ENCODE results near the gene PRKCD. TPM values are rescaled to one million over a fixed set of nuclear protein-coding genes. Genes with fewer than 3 reads are reported as not detected.

The PRKCD gene
- total RNA-seq, 2 experiments from 2014 or later = 22.0 to 26.5 TPM

DNA sequence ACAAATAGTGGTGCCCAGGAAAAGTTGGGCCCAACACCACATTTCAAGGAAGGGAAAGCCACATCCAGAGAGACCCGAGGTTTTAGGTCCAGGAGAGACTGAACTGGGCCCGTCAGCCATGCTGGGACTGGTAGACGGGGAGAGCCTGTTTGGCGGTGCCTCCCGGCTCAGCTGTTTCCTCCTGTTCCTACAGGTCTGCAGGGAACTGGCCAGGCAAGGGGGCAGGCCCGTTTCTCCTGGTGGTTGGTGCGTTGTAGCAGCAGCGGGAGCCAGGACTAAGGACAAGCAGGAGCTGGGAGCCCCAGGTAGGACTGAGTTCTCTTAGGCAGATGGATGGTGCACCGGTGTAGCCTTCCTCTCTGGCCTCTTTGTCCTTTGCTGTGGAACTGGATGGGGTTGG is 3.9 kb downstream of the PRKCD start:
- no peak overlapping the region for H3K4me3 Mint-ChIP-seq
- intact Hi-C loops (cut with DNase I, micrococcal nuclease) = loop anchor here (5.0 kb wide), 3 partner anchors 32 to 268 kb away; partner anchors contain the start of gene STIMATE (in 1 of the 2)
- peaks cover 33% of the 10 kb centered on the region for H3K4me1 Mint-ChIP-seq
- H3K27me3 Mint-ChIP-seq = no peaks in the 10 kb centered on the region
- H3K36me3 Mint-ChIP-seq (ENCODE audit: low read depth) = peaks cover 2% of the 10 kb centered on the region
- no peak overlapping the region for H3K27ac Mint-ChIP-seq
- ChIA-PET CTCF (interaction anchor here (1.1 kb wide), 1 partner anchor 55 kb away, joined by 4 read pairs; no protein-coding TSS in a partner anchor), POLR2A (interaction anchor here (0.5 to 0.6 kb wide), 2 partner anchors 31 to 70 kb away, joined by 3 to 4 read pairs; no protein-coding TSS in a partner anchor)
- no peak for ATAC-seq
- no peak for DNase-seq
- H3K9me3 Mint-ChIP-seq (ENCODE audit: low read depth) = no peaks in the 10 kb centered on the region

DNA sequence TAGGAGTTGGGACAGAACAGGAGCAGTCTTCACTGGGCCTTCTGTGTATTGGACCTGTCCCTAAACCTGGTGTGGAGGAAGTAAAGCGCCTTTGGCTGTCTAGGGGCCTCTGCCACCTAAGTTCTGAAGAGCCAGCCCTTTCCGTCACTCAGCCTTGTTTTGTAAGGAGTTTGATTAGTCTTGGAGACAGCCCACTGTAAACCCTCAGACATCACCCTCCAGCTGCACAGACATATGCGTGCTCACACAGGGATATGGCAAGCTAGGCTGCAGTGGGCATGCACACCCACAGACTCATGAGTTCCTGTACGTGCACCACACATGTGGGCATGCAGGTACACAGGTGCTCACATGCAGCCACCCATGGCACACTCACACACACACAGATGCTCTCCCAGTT is 5.2 kb downstream of the PRKCD start:
- Mint-ChIP-seq H3K27ac (no peak overlapping the region), H3K9me3 (ENCODE audit: low read depth) (no peaks in the 10 kb centered on the region), H3K36me3 (ENCODE audit: low read depth) (peaks cover 2% of the 10 kb centered on the region), H3K27me3 (no peaks in the 10 kb centered on the region), H3K4me1 (peaks cover 40% of the 10 kb centered on the region), H3K4me3 (no peak overlapping the region)
- DNase-seq (no peak), ATAC-seq (no peak)
- ChIA-PET CTCF (interaction anchor here (0.5 kb wide), 1 partner anchor 26 kb away, joined by 3 read pairs; no protein-coding TSS in a partner anchor), POLR2A (no interaction called here)
- intact Hi-C loops (cut with DNase I, micrococcal nuclease) = no loop called here

DNA sequence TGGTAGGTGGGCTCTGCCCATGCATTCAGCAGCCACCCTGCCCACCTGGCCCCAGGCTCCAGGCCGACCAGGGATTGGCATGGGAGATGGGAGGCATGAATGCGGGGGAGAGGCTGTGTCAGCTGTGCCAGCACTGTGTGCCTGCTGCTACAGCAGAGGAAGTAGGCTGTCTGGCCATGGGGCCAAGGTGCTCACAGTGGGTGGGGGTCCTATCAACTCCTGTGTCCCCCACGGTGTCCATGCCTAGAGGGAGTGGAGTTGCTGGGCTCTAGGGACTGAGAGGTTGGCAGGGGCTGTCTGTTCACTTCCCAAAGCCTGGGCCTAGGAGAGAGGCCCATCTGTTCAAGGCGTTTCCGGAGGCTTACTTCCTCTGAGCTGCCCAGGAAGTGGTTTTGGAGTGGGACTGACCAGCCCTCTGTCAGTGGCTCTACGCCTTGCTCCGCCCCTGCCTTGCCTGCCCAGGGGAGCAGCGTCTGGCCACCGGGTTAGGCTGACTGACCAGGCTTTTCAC is 5.8 kb downstream of the PRKCD start:
- H3K4me3 Mint-ChIP-seq = no peak overlapping the region
- ChIA-PET CTCF (interaction anchor here (1.2 to 1.4 kb wide), 2 partner anchors 9 to 29 kb away, joined by 3 to 12 read pairs; no protein-coding TSS in a partner anchor), POLR2A (no interaction called here)
- intact Hi-C loops (cut with DNase I, micrococcal nuclease) = no loop called here
- H3K27ac Mint-ChIP-seq = no peak overlapping the region
- no peak for DNase-seq
- no peaks in the 10 kb centered on the region for H3K9me3 Mint-ChIP-seq (ENCODE audit: low read depth)
- peaks cover 2% of the 10 kb centered on the region for H3K36me3 Mint-ChIP-seq (ENCODE audit: low read depth)
- no peaks in the 10 kb centered on the region for H3K27me3 Mint-ChIP-seq
- no peak for ATAC-seq
- H3K4me1 Mint-ChIP-seq = peaks cover 42% of the 10 kb centered on the region

DNA sequence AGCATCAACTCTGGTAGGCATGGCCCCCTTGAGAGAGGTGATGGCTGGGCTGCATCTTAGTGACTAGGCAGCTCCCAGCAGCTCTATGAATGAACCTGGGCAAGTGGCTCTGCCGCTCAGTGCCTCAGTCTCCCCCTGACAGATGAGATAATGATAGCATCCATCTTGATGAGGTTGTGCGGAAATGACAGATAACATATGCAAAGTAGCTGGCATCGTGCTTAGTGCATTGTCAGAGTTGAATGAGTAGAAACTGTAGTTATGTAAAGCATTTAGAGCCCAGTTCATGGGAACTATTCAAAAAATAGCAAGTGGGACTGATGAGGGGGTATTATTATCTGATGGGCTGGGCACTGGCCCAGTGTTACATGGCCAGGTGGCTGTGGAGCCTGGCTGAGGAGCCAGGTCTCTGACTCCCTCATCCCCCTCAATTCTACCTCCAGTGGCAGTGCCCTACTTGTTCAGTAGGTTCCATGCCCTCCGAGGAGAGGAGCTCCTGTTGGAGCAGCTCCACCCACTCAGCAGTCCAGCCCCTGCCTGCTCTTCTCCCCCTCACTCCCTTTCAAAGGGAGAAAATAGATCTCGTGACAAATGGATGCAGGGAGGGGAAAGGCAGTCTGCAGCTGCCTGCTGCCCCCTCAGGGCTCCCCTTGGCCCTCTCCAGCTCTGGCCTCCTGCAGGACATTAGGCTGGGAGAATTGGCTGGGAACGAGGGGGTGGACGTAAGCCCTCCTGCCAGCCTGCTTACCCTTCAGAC is 6.6 kb downstream of the PRKCD start:
- no peak overlapping the region for H3K27ac Mint-ChIP-seq
- no peaks in the 10 kb centered on the region for H3K27me3 Mint-ChIP-seq
- intact Hi-C loops (cut with DNase I, micrococcal nuclease) = no loop called here
- H3K4me1 Mint-ChIP-seq = peaks cover 37% of the 10 kb centered on the region
- H3K9me3 Mint-ChIP-seq (ENCODE audit: low read depth) = no peaks in the 10 kb centered on the region
- ATAC-seq (no peak), DNase-seq (no peak)
- no peak overlapping the region for H3K4me3 Mint-ChIP-seq
- H3K36me3 Mint-ChIP-seq (ENCODE audit: low read depth) = no peaks in the 10 kb centered on the region
- ChIA-PET CTCF (interaction anchor here (1.2 to 1.4 kb wide), 2 partner anchors 8 to 28 kb away, joined by 3 to 12 read pairs; no protein-coding TSS in a partner anchor), POLR2A (no interaction called here)

DNA sequence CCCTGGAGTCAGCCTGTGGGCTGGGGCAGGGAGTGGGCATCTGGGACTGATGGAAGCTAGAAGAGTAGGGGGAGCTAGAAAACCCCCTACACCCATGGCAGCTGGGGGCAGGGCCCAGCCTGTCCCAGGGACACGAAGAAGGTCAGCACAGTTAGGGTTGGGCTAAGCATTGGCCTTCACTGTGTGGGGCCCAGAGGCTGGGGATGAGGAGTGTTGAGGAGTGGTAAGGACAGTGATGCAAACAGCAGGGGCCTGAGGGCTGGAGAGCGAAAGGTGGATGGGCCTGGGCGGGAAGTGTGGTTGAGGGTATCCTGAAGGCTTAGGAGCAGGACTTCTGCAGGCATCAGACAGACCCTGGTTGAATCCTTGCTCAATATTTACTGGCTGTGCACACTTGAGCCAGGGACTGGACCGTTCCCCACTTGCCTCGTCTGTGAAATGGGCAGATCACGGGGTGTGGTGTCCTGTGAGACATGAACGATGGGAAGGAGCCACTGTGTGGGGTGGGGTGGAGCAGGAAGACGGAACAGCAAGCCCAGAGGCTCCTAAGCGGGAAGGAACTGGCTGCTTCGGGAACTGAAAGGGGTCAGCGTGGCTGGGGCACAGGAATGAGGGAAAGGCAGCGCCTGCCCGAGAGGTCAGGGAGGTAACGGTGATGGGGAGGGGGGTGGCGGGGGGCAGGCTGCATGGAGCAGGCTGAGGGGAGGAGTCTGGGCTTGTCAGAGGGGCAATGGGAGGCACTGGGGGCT is 7.3 kb downstream of the PRKCD start:
- intact Hi-C loops (cut with DNase I, micrococcal nuclease) = no loop called here
- Mint-ChIP-seq H3K4me3 (no peak overlapping the region), H3K27ac (no peak overlapping the region), H3K27me3 (no peaks in the 10 kb centered on the region), H3K9me3 (ENCODE audit: low read depth) (no peaks in the 10 kb centered on the region), H3K4me1 (peaks cover 30% of the 10 kb centered on the region), H3K36me3 (ENCODE audit: low read depth) (no peaks in the 10 kb centered on the region)
- DNase-seq (no peak), ATAC-seq (no peak)
- ChIA-PET CTCF (interaction anchor here (1.3 to 2.2 kb wide), 3 partner anchors 27 to 34 kb away, joined by 4 to 12 read pairs (median 12); no protein-coding TSS in a partner anchor), POLR2A (no interaction called here)

DNA sequence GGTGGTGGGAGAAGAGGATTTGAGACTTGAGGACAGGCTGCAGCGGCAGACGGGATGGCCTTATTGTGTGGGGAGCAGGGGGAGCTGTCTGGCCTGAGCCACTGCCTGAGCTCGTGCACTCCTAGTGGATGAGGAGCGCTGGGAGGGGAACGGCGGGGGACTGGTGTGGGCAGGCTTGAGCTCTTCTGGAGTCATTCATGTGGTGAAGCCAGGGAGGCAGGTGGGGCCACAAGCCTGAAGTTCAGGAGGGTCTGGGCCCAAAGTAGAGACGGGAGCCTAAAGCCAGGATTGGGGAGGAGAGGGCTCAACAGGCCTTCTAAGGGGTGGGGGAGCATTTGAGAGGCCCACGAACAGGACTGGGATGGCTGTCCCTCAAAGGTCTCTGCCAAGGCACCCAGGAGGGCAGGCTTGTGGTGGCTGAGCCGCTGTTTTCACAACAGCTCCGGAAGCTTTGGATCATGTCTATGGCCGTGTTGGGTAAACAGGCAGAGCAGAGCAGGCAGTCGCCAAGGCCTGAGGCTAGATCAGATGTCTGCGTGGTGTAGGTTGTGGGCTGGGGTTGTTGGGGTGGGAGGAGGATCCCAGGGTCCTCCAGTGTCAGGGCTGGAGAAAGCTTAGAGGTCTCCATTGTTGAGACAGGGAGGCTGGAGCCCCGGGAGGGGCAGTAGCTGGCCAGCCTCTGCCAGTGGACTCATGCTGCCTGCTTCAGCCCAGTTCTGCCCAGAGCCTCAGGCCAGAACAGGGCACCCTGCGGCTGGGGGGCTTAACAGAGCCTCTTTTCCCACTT is 8.2 kb downstream of the PRKCD start:
- H3K4me1 Mint-ChIP-seq = peaks cover 26% of the 10 kb centered on the region
- H3K9me3 Mint-ChIP-seq (ENCODE audit: low read depth) = no peaks in the 10 kb centered on the region
- intact Hi-C loops (cut with DNase I, micrococcal nuclease) = no loop called here
- CTCF ChIA-PET = interaction anchor here (0.6 to 2.2 kb wide), 7 partner anchors 12 to 382 kb away, joined by 3 to 12 read pairs (median 4); no protein-coding TSS in a partner anchor
- ATAC-seq = no peak
- H3K27me3 Mint-ChIP-seq = no peaks in the 10 kb centered on the region
- peaks cover 4% of the 10 kb centered on the region for H3K36me3 Mint-ChIP-seq (ENCODE audit: low read depth)
- no peak overlapping the region for H3K27ac Mint-ChIP-seq
- DNase-seq = no peak
- POLR2A ChIA-PET = no interaction called here
- no peak overlapping the region for H3K4me3 Mint-ChIP-seq

DNA sequence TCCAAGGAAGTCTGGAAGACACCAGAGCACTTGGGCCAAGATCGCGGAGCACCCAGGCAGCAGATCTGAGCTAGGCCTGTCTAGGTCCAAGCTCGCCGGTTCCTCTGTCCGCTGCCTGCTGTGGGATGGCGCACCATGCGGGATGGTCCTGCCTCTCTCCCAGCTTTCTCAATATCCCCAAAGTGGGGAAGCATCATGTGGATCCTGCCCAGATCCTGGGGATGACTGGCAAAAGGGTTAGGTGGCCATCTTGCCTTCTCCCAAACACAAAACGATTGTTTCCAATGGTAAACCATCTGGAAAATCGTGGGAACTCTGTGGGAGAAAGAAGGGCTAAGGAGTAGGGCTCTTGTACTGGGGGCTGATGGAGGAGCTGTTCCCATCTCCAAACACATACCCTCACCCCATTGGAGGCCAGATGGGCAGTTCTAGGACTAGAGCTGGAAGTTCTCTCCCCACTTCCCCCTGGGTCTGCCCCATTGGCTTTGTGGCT is 8.9 kb downstream of the PRKCD start:
- DNase-seq = no peak
- H3K27ac Mint-ChIP-seq = no peak overlapping the region
- ChIA-PET CTCF (interaction anchor here (0.7 to 2.2 kb wide), 7 partner anchors 11 to 60 kb away, joined by 3 to 12 read pairs (median 3); no protein-coding TSS in a partner anchor), POLR2A (no interaction called here)
- H3K4me3 Mint-ChIP-seq = no peak overlapping the region
- peaks cover 26% of the 10 kb centered on the region for H3K4me1 Mint-ChIP-seq
- intact Hi-C loops (cut with DNase I, micrococcal nuclease) = no loop called here
- no peaks in the 10 kb centered on the region for H3K9me3 Mint-ChIP-seq (ENCODE audit: low read depth)
- no peaks in the 10 kb centered on the region for H3K27me3 Mint-ChIP-seq
- no peak for ATAC-seq
- H3K36me3 Mint-ChIP-seq (ENCODE audit: low read depth) = peaks cover 4% of the 10 kb centered on the region

DNA sequence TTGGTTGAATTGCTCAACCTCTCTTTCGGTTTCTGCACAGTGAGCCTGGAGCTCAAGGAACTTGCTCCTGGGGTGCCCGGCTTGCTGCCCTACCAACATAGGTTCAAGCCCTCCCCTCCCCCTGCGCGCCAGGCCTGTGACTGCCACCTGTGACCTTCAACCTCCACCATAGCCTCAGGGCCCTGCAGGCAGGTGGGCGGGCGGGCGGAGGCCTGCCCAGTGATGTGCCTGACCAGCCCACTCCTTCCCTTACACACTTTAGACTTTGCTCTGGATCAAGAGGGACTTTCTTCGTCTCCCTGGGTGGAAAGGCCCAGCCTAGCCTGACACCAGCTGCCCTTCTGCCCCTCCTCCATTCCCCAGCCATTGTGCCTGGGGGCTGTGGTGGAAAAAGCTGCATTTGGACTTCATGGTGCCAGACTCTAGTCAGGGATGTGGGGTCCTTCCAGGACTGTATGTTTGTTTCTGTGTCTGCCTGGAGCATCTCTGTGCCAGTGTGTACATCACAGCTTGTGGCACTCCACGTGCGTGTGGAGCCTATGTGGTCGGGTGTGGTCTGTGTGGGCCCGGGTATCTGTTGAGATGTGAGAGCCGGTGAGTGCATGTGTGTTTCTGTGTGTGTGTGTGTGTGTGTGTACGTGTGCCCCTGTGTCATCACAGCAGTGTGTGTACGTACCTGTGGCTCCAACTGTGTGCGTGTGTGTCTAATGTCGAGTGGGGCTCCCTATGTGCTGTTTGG is 9.5 kb downstream of the PRKCD start:
- H3K4me1 Mint-ChIP-seq = peaks cover 26% of the 10 kb centered on the region
- no peak overlapping the region for H3K27ac Mint-ChIP-seq
- H3K27me3 Mint-ChIP-seq = no peaks in the 10 kb centered on the region
- H3K36me3 Mint-ChIP-seq (ENCODE audit: low read depth) = peaks cover 4% of the 10 kb centered on the region
- DNase-seq (peak; percentile 53), ATAC-seq (peak; percentile 75)
- POLR2A ChIA-PET = no interaction called here
- H3K4me3 Mint-ChIP-seq = no peak overlapping the region
- H3K9me3 Mint-ChIP-seq (ENCODE audit: low read depth) = no peaks in the 10 kb centered on the region
- intact Hi-C loops (cut with DNase I, micrococcal nuclease) = no loop called here
- CTCF ChIA-PET = interaction anchor here (0.7 to 2.2 kb wide), 5 partner anchors 11 to 58 kb away, joined by 3 to 12 read pairs (median 3); no protein-coding TSS in a partner anchor

DNA sequence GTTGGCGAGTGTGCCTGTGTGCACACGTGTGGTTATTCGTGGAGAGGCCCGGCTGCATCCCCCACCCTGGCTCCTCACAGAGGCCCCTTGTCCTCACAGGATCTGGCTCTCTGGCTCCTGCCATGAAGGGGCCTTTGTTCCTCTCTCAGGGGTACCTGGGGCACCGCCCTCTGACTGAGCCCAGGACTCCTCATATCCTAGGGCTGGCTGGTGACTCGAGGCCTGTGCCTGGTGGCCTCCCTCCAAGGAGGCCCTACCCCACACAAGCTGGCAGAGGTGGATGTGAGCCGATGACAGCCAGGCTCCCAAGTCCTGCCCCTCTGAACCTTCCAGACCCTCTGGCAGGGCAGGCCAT is 10.0 kb downstream of the PRKCD start:
- intact Hi-C loops (cut with DNase I, micrococcal nuclease) = no loop called here
- peaks cover 4% of the 10 kb centered on the region for H3K36me3 Mint-ChIP-seq (ENCODE audit: low read depth)

DNA sequence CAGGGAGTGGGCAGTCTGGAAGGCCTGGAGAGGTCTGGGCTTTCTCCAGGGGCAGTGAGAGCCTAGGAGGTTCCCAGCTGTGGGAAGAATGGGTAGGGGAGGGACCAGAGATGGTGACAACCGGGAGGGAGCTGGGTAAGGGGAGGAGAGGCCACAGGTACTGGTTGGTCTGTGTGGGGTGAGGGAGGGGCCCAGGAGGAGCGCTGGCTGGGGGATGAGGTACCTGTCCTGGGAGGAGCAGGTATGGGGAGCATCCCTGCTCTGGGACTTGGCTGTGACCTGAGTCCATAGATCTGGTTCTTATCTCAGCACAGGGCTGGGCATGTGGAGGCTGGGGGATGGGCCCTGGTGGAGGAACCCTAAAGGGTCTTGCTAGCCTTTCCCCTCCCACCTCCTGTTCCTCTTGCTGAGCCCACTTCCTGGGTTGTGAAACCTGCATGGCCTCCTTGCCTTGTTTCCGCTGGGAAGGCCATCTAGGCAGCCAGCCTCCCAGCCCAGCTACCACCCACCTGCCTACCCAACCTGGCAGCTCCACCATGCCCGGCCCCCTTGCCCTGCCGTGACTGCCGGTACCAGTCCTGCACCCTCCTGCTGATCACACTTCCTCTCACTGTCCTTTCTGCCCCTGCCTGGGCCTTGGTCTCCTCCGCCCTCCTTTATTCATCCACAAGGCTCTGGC is 11.0 kb downstream of the PRKCD start:
- intact Hi-C loops (cut with DNase I, micrococcal nuclease) = no loop called here
- POLR2A ChIA-PET = no interaction called here

More for the DNA sequence above, 10.0 kb downstream of the PRKCD start:
- Mint-ChIP-seq H3K4me3 (no peak overlapping the region), H3K27ac (no peak overlapping the region), H3K4me1 (peaks cover 26% of the 10 kb centered on the region), H3K27me3 (no peaks in the 10 kb centered on the region), H3K9me3 (ENCODE audit: low read depth) (no peaks in the 10 kb centered on the region)
- ChIA-PET CTCF (interaction anchor here (1.0 kb wide), 1 partner anchor 67 kb away, joined by 3 read pairs; no protein-coding TSS in a partner anchor), POLR2A (no interaction called here)
- no peak for DNase-seq
- no peak for ATAC-seq

More for the DNA sequence above, 11.0 kb downstream of the PRKCD start:
- ATAC-seq (no peak), DNase-seq (no peak)
- no peaks in the 10 kb centered on the region for H3K27me3 Mint-ChIP-seq
- no peak overlapping the region for H3K4me3 Mint-ChIP-seq
- H3K27ac Mint-ChIP-seq = no peak overlapping the region
- H3K36me3 Mint-ChIP-seq (ENCODE audit: low read depth) = peaks cover 4% of the 10 kb centered on the region
- H3K4me1 Mint-ChIP-seq = peaks cover 26% of the 10 kb centered on the region
- H3K9me3 Mint-ChIP-seq (ENCODE audit: low read depth) = no peaks in the 10 kb centered on the region
- CTCF ChIA-PET = interaction anchor here (0.6 to 1.0 kb wide), 2 partner anchors 19 to 68 kb away, joined by 3 read pairs; no protein-coding TSS in a partner anchor

All from activated CD4-positive, alpha-beta T cell treated with anti-CD3 and anti-CD28 coated beads for 36 hours (primary cell).